Lower leg skin (tissue), 4 donors: ENCODE data around the gene EVI5. TPM values are rescaled to one million over a fixed set of nuclear protein-coding genes. Genes with fewer than 3 reads are reported as not detected.

ENCODE experiments used
- DNase-seq, 2 donors: peaks; one replicate each; pipeline ENCODE4 v3.0.0-alpha.2; 2019; ENCODE audit warnings: low spot score in 2 of 2
- H3K4me3 ChIP-seq: fragments of 200-600 bp; sonication (generic); 2 replicates; pipeline ENCODE4 v1.5.1; 2017; ENCODE audit warnings: mild to moderate bottlenecking, low read depth; ENCODE audit not compliant: poor library complexity, severe bottlenecking
- CTCF ChIP-seq, 3 donors: fragments of 450-650 bp; IDR thresholded peaks; one replicate each; pipeline ENCODE4 v1.5.1; 2016; ENCODE audit warnings: antibody characterized with exemption in 3 of 3, mild to moderate bottlenecking in 3 of 3, moderate library complexity in 2 of 3
- POLR2A ChIP-seq, 2 donors: fragments of 450-650 bp; IDR thresholded peaks; one replicate each; pipeline ENCODE4 v1.6.1; 2016 to 2017; ENCODE audit warnings: antibody characterized with exemption in 2 of 2, mild to moderate bottlenecking in 1 of 2, moderate library complexity in 1 of 2
- WGBS, 2 donors: methylation state at CpG; one replicate each; pipeline ENCODE4 v1.1.5; 2018; 5-methylcytosine and 5-hydroxymethylcytosine counted together
- intact Hi-C: fragments of 100-400 bp; cut with DNase I; formaldehyde crosslinking; loops from one replicate; pipeline ENCODE4 v1.15.0; 2023; ENCODE audit warnings: low total_unique reads
- total RNA-seq, 4 donors: library from RNA; depleted of rRNA; stranded (reverse); fragments of >200 nt; gene quantifications; one replicate each; pipeline ENCODE4 v1.1.0, GENCODE V29; 2016

The EVI5 gene
- total RNA-seq, 4 donors from 2014 or later = 14.2 to 26.3 (median 21.4) TPM

DNA sequence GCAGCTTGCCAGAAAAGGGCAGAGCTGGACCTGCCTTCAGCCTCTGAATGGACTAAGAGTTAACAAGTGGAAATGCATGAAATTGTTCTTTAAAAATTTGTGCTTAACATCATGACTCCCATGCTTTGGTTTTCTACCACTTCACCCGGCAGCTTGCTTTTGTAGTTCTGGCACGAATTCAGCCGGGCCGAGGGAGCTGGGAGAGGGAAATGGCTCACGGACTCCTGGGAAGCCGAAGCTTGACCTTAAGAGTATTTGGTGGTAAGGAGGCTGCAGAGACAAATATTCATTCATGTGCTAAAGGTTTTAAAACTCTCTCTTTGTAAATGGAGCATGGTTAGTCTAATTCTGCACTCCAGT, 281.0 kb downstream of the EVI5 start:
- no peak for DNase-seq
- no peak overlapping the region for H3K4me3 ChIP-seq
- intact Hi-C loops = no loop called here
- TF ChIP-seq POLR2A (IDR thresholded peaks at IDR 0.05) (no peak), CTCF (IDR thresholded peaks at IDR 0.05) (no peak)
- WGBS, 2 donors = 74 to 75% methylated on average over 6 of the region's 6 CpGs

- no peak for DNase-seq
- TF ChIP-seq CTCF (IDR thresholded peaks at IDR 0.05) = no peak
- TF ChIP-seq POLR2A (IDR thresholded peaks at IDR 0.05) = no peak
- intact Hi-C loops = no loop called here
- no peak overlapping the region for H3K4me3 ChIP-seq
- WGBS, 2 donors = 71 to 80% methylated on average over 6 of the region's 6 CpGs
Measured at GRCh38 chr1:92503043-92503925, 281.6 kb downstream of the EVI5 start.

GRCh38 chr1:92502247-92502646, 282.7 kb downstream of the EVI5 start:
- intact Hi-C loops = no loop called here
- H3K4me3 ChIP-seq = no peak overlapping the region
- DNase-seq = no peak
- no peak for TF ChIP-seq POLR2A (IDR thresholded peaks at IDR 0.05)
- no peak for TF ChIP-seq CTCF (IDR thresholded peaks at IDR 0.05)

DNA sequence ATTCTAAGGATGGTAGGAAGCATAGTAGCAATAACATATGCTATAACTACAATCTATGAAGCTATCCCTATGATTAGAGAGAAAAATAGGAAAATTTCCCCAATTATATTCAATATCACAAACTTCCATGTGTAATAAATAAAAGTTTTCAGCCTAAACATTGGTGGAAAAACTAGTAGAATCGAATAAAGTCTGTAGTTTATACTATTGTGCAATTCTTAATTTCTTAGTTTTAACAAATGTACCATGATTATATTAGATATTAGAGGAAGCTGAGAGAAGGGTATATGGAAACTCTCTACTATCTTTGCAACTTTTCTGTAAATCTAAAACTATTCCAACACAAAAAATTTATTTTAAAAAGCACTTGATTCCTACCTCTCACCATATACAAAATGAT, 284.4 kb downstream of the EVI5 start:
- DNase-seq = no peak
- 64 to 80% methylated on average over 1 of the region's 1 CpG for WGBS, 2 donors
- intact Hi-C loops = no loop called here
- H3K4me3 ChIP-seq = no peak overlapping the region
- no peak for TF ChIP-seq POLR2A (IDR thresholded peaks at IDR 0.05)
- no peak for TF ChIP-seq CTCF (IDR thresholded peaks at IDR 0.05)

DNA sequence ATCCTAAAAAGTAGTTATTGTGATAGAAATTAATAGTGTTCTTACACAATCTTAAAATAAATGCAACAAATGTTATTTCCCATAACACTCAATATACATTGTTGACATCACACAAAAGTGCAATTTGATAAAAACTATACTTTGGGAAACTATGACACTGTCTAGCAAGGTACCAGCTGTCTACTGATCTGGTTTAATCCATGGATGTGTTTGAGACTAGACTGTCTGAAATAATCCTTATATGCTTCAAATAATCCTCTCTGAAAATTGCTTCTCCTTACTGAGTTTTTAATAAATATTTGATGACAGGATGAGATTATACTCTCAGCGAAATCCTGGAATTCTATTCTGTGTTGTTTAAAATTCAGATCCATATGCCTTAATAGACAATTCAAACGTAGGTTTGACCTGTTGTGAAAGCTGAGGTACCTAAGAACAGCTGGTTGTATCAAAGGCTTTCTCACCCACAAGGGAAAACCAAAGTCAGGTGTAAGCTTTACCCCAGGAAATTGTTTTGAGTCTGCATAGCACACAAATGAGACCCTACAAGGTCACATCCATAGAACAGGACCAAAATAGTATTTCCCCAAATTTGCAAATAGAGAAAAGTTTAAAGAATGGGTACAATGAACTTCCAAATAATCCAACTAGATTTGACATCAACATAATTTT, 289.4 kb downstream of the EVI5 start:
- WGBS, 2 donors = 65 to 70% methylated on average over 2 of the region's 2 CpGs
- DNase-seq = no peak
- intact Hi-C loops = no loop called here
- H3K4me3 ChIP-seq = no peak overlapping the region
- TF ChIP-seq CTCF (IDR thresholded peaks at IDR 0.05) (no peak), POLR2A (IDR thresholded peaks at IDR 0.05) (no peak)
